HCT116 (cell line): ENCODE measurements around the gene ZNF618. TPM values are rescaled to one million over a fixed set of nuclear protein-coding genes. Genes with fewer than 3 reads are reported as not detected.

Experiments used
- ATAC-seq: fragments of 200-7000 bp; cut with Tn5 transposase; 2 replicates; pipeline ENCODE4 v1.9.1; 2020; ENCODE audit warnings: mild to moderate bottlenecking, moderate library complexity
- BruUV-seq: library from RNA; stranded (reverse); fragments of 400-500 nt; replicated peaks from 2 replicates; lab custom pipeline; 2021; lab: Mats Ljungman, UMichigan
- CTCF ChIA-PET: fragments of 300-600 bp; sonication (Branson Sonifier 250); formaldehyde crosslinking; loops from one replicate; lab custom pipeline; 2021; ENCODE audit warnings: antibody characterized with exemption; lab: Charles Lee
- POLR2A ChIA-PET: fragments of 300-600, 350-600 bp; sonication (Branson Sonifier 250); formaldehyde crosslinking; loops from one replicate; lab custom pipeline; 2021; ENCODE audit warnings: antibody characterized with exemption; lab: Charles Lee
- RAD21 ChIA-PET, 2 experiments: fragments of 300-600 bp; sonication (Branson Sonifier 250); formaldehyde crosslinking; loops; one replicate each; lab custom pipeline; 2023; ENCODE audit warnings: low total read pairs in 2 of 2; ENCODE audit not compliant: uncharacterized antibody in 2 of 2, unreplicated experiment in 2 of 2, low non-redundant PET in 1 of 2; lab: Charles Lee
- DNase-seq: peaks from one replicate; pipeline ENCODE4 v3.0.0-alpha.2; 2010; ENCODE audit warnings: low read depth, low spot score
- H2AFZ ChIP-seq: fragments of 200-600 bp; shearing (Covaris generic), sonication (generic); 2 replicates; pipeline ENCODE4 v1.6.1; 2017; ENCODE audit warnings: low read depth, mixed run types, mixed read lengths, antibody characterized with exemption, low read length; ENCODE audit not compliant: poor library complexity, severe bottlenecking
- H3K27ac ChIP-seq: 2 replicates; pipeline ENCODE4 v1.5.1; 2012; ENCODE audit warnings: low read depth, low read length
- H3K27me3 ChIP-seq: fragments of 200-600 bp; sonication (generic); 2 replicates; pipeline ENCODE4 v1.6.1; 2016; ENCODE audit warnings: mixed run types, low read length, mixed read lengths; ENCODE audit not compliant: insufficient read depth
- H3K36me3 ChIP-seq, 2 experiments: fragments of 200-500 bp in 1 of 2; fragments of 200-600 bp in 1 of 2; sonication (Bioruptor generic) in 1 of 2; sonication (generic) in 1 of 2; 2 replicates each; pipeline versions ENCODE4 v1.5.1 to v1.6.1; 2014 to 2016; ENCODE audit warnings: low read length in 2 of 2, inconsistent platforms in 1 of 2, mixed read lengths in 1 of 2, mixed run types in 1 of 2; ENCODE audit not compliant: insufficient read depth in 2 of 2, control insufficient read depth in 1 of 2
- H3K4me1 ChIP-seq, 2 experiments: fragments of 200-600 bp in 1 of 2; sonication (generic) in 1 of 2; 2 replicates each; pipeline versions ENCODE4 v1.5.1 to v1.6.1; 2012 to 2017; ENCODE audit warnings: low read length in 2 of 2, inconsistent platforms in 1 of 2, mild to moderate bottlenecking in 1 of 2, mixed read lengths in 1 of 2, mixed run types in 1 of 2, moderate library complexity in 1 of 2; ENCODE audit not compliant: insufficient read depth in 2 of 2, control insufficient read depth in 1 of 2
- H3K4me2 ChIP-seq: fragments of 200-600 bp; sonication (generic); 2 replicates; pipeline ENCODE4 v1.6.1; 2017; ENCODE audit warnings: mixed run types, low read length, mixed read lengths
- H3K4me3 ChIP-seq, 2 experiments: fragments of 200-600 bp in 1 of 2; sonication (generic) in 1 of 2; replicated peaks in 1 of 2; 2 replicates each; pipeline ENCODE4 v1.5.1; 2011 to 2016; ENCODE audit warnings: low read length in 2 of 2, control low read depth in 1 of 2, low read depth in 1 of 2, mild to moderate bottlenecking in 1 of 2, mixed read lengths in 1 of 2, mixed run types in 1 of 2
- H3K79me2 ChIP-seq: fragments of 200-600 bp; sonication (generic); 2 replicates; pipeline ENCODE4 v1.6.1; 2017; ENCODE audit warnings: mild to moderate bottlenecking, mixed run types, low read length, moderate library complexity, mixed read lengths; ENCODE audit not compliant: insufficient read depth
- H3K9ac ChIP-seq: fragments of 200-600 bp; sonication (generic); 2 replicates; pipeline ENCODE4 v1.6.1; 2016; ENCODE audit warnings: low read length, mixed read lengths
- H3K9me2 ChIP-seq: fragments of 200-600 bp; sonication (generic), shearing (Covaris generic); 2 replicates; pipeline ENCODE4 v1.6.1; 2017; ENCODE audit warnings: mixed run types, mild to moderate bottlenecking, moderate library complexity; ENCODE audit not compliant: insufficient read depth
- H3K9me3 ChIP-seq, 2 experiments: fragments of 200-500 bp in 1 of 2; fragments of 200-600 bp in 1 of 2; sonication (Bioruptor generic) in 1 of 2; sonication (generic) in 1 of 2; 2 replicates each; pipeline ENCODE4 v1.6.1; 2014 to 2017; ENCODE audit warnings: low read length in 2 of 2, mixed read lengths in 2 of 2, inconsistent platforms in 1 of 2, low read depth in 1 of 2, mild to moderate bottlenecking in 1 of 2, mixed run types in 1 of 2, moderate library complexity in 1 of 2; ENCODE audit not compliant: control insufficient read depth in 1 of 2, insufficient read depth in 1 of 2
- H4K20me1 ChIP-seq: fragments of 200-600 bp; sonication (generic), shearing (Covaris generic); 2 replicates; pipeline ENCODE4 v1.6.1; 2017; ENCODE audit warnings: mixed run types, mild to moderate bottlenecking, moderate library complexity; ENCODE audit not compliant: insufficient read depth
- CEBPB ChIP-seq: IDR thresholded peaks from 2 replicates; pipeline ENCODE4 v1.6.1; 2012; ENCODE audit warnings: low read depth
- FOSL1 ChIP-seq: IDR thresholded peaks from 2 replicates; pipeline ENCODE4 v1.6.1; 2012; ENCODE audit warnings: low read depth
- JUND ChIP-seq: IDR thresholded peaks from 2 replicates; pipeline ENCODE4 v1.6.1; 2012
- MAX ChIP-seq: IDR thresholded peaks from 2 replicates; pipeline ENCODE4 v1.6.1; 2012
- POLR2A ChIP-seq: IDR thresholded peaks from 2 replicates; pipeline ENCODE4 v1.7.0; 2011; ENCODE audit warnings: borderline replicate concordance; ENCODE audit not compliant: insufficient read depth, insufficient read length; ENCODE audit errors: extremely low read depth
- SIN3A ChIP-seq: IDR thresholded peaks from 2 replicates; pipeline ENCODE4 v1.6.1; 2012; ENCODE audit warnings: low read depth
- YY1 ChIP-seq: IDR thresholded peaks from 2 replicates; pipeline ENCODE4 v1.6.1; 2011; ENCODE audit warnings: low read length, low read depth, moderate library complexity, mild to moderate bottlenecking; ENCODE audit not compliant: insufficient replicate concordance; ENCODE audit errors: extremely low read depth
- intact Hi-C: fragments of 100-400 bp; cut with micrococcal nuclease; formaldehyde crosslinking; loops from 2 replicates; pipeline ENCODE4 v1.10.0; 2022
- total RNA-seq: library from RNA; stranded (reverse); gene quantifications from one replicate; pipeline ENCODE4 v1.2.1, GENCODE V29; 2021; ENCODE audit not compliant: unreplicated experiment

ZNF618 gene
- total RNA-seq, 1 experiment from 2014 or later: 13.5 TPM

- H4K20me1 ChIP-seq: no peaks in the 10 kb centered on the region
- RAD21 ChIA-PET: no interaction called here
- no peaks in the 10 kb centered on the region for H3K9me2 ChIP-seq
- H3K27ac ChIP-seq: no peak overlapping the region
- intact Hi-C loops: no loop called here
- CTCF ChIA-PET: no interaction called here
- no peak overlapping the region for H3K9ac ChIP-seq
- DNase-seq: no peak
- no peaks in the 10 kb centered on the region for H3K36me3 ChIP-seq
- no peaks in the 10 kb centered on the region for H3K9me3 ChIP-seq
- no peak for ATAC-seq
- H3K4me3 ChIP-seq: no peak overlapping the region
- no peak overlapping the region for H2AFZ ChIP-seq
- TF ChIP-seq SIN3A (no peak), MAX (no peak), YY1 (no peak), JUND (no peak)
- TF ChIP-seq, all 23 proteins: peak for 0
- POLR2A ChIA-PET: no interaction called here
- no TSS peak for BruUV-seq
- Histone ChIP-seq H3K79me2 (no peaks in the 10 kb centered on the region), H3K4me1 (peaks cover 0 to 4% of the 10 kb centered on the region in 2 experiments; a peak in 1 of 4 replicates), H3K4me2 (no peak overlapping the region), H3K27me3 (no peaks in the 10 kb centered on the region)
Measured at GRCh38 chr9:113988385-113989016, 112.4 kb downstream of the ZNF618 start.

- H3K79me2 ChIP-seq: no peaks in the 10 kb centered on the region
- no peaks in the 10 kb centered on the region for H3K9me3 ChIP-seq
- no peaks in the 10 kb centered on the region for H3K36me3 ChIP-seq
- no peak for DNase-seq
- BruUV-seq: no TSS peak
- H3K4me1 ChIP-seq: peaks cover 0 to 4% of the 10 kb centered on the region in 2 experiments; a peak in 1 of 4 replicates
- H3K9ac ChIP-seq: no peak overlapping the region
- ChIA-PET RAD21 (no interaction called here), CTCF (no interaction called here), POLR2A (no interaction called here)
- intact Hi-C loops: no loop called here
- H2AFZ ChIP-seq: no peak overlapping the region
- H3K4me3 ChIP-seq: no peak overlapping the region
- H3K4me2 ChIP-seq: no peak overlapping the region
- H3K9me2 ChIP-seq: no peaks in the 10 kb centered on the region
- H3K27ac ChIP-seq: no peak overlapping the region
- TF ChIP-seq CEBPB (no peak), POLR2A (no peak), FOSL1 (no peak), YY1 (no peak)
- H4K20me1 ChIP-seq: no peaks in the 10 kb centered on the region
- ATAC-seq: no peak
- H3K27me3 ChIP-seq: no peaks in the 10 kb centered on the region
Measured at GRCh38 chr9:113989017-113989713, 113.1 kb downstream of the ZNF618 start.
